ENCODE measurements around the gene TRAPPC11.

- TF ChIP-seq POLR2AphosphoS5 (IDR thresholded peaks at IDR 0.05), result peak; percentile 63 to 95 (median 94)
- peak in 2 of 7 experiments; percentile 12 to 30 for TF ChIP-seq CTCF (IDR thresholded peaks at IDR 0.05)
- TF ChIP-seq POLR2A (IDR thresholded peaks at IDR 0.05), result peak in 2 of 4 donors; percentile 10 to 50
- no peak for TF ChIP-seq EP300 (IDR thresholded peaks at IDR 0.05)
These were observed at the start of gene TRAPPC11, which contains the start of gene RWDD4 for GRCh38 chr4:183659029-183659871.

Data from stomach (tissue), 4 donors.